ENCODE data around the gene PTBP1. TPM values are rescaled to one million over a fixed set of nuclear protein-coding genes. Genes with fewer than 3 reads are reported as not detected.

PTBP1 gene
- total and polyA plus RNA-seq, 9 of the 15 experiments (the other 6 are each of a cell fraction or from before 2014, with no cell fraction given) = 14.0 to 759 (median 234) TPM

DNA sequence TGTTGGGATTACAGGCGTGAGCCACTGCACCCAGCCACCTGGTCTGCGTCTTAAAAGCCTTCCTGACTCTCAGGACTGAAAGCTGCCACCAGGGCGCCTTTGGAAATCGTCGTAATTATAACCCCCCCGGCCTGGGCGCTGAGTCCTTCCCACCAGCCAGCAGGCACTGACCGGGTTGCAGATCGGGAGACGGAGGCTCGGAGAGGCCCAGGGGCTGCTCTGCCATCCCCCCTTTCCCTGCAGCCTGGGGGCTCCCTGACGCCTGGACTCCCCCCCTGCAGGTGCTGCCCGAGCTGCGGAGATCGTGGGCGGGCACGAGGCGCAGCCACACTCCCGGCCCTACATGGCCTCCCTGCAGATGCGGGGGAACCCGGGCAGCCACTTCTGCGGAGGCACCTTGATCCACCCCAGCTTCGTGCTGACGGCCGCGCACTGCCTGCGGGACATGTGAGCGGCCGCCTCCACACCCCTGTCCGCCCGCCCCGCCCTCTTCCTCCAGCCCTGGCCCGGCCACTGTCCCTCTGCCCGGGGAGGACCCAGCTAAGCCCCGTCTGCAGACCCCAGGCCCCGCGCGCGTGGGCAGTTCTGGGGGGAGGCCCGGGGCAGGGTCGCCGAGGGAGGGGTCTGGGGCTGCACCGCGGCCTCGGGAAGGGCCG, 46.1 kb downstream of the PTBP1 start (continued):
- no peak for TF ChIP-seq ATF1 (CRISPR knock-in tag; IDR thresholded peaks at IDR 0.05)
- TF ChIP-seq ATF1 (tag; IDR thresholded peaks at IDR 0.05) = 0 out of 2 replicates have a peak, but pooled peaks have one; percentile 8
- TF ChIP-seq, protein P1, sequence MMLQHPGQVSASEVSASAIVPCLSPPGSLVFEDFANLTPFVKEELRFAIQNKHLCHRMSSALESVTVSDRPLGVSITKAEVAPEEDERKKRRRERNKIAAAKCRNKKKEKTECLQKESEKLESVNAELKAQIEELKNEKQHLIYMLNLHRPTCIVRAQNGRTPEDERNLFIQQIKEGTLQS (IDR thresholded peaks at IDR 0.05) = no peak
- TF ChIP-seq, protein P1 (CRISPR knock-in tag; conservative IDR thresholded peaks at IDR 0.05) = no peak
- 0 out of 4 replicates have a peak, but pooled peaks of 1 of the 2 experiments have one; percentile 16 for TF ChIP-seq SRF (CRISPR knock-in tag; IDR thresholded peaks at IDR 0.05)
- peak; percentile 74 for TF ChIP-seq FIP1L1 (IDR thresholded peaks at IDR 0.05; ENCODE audit: low read depth, low read length, poor library complexity, severe bottlenecking)
- TF ChIP-seq CREB1 (IDR thresholded peaks at IDR 0.05) = no peak
- TF ChIP-seq CREB1 (CRISPR knock-in tag; IDR thresholded peaks at IDR 0.05) = peak; percentile 28; the same call in 1 of the 2 replicates
- no peak for TF ChIP-seq RBM39 (optimal IDR thresholded peaks at IDR 0.05; ENCODE audit: low read depth, low read length)
- no peak for TF ChIP-seq NEUROD1 (IDR thresholded peaks at IDR 0.05; ENCODE audit: borderline replicate concordance, low read depth, low read length, partially characterized antibody)
- TF ChIP-seq, protein P2, sequence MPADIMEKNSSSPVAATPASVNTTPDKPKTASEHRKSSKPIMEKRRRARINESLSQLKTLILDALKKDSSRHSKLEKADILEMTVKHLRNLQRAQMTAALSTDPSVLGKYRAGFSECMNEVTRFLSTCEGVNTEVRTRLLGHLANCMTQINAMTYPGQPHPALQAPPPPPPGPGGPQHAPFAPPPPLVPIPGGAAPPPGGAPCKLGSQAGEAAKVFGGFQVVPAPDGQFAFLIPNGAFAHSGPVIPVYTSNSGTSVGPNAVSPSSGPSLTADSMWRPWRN (IDR thresholded peaks at IDR 0.05; ENCODE audit: low read depth) = no peak
- TF ChIP-seq, protein P3, sequence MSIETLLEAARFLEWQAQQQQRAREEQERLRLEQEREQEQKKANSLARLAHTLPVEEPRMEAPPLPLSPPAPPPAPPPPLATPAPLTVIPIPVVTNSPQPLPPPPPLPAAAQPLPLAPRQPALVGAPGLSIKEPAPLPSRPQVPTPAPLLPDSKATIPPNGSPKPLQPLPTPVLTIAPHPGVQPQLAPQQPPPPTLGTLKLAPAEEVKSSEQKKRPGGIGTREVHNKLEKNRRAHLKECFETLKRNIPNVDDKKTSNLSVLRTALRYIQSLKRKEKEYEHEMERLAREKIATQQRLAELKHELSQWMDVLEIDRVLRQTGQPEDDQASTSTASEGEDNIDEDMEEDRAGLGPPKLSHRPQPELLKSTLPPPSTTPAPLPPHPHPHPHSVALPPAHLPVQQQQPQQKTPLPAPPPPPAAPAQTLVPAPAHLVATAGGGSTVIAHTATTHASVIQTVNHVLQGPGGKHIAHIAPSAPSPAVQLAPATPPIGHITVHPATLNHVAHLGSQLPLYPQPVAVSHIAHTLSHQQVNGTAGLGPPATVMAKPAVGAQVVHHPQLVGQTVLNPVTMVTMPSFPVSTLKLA (conservative IDR thresholded peaks at IDR 0.05) = 0 out of 4 replicates have a peak, but pooled peaks of 1 of the 2 experiments have one; percentile 22
- TF ChIP-seq, protein P4, sequence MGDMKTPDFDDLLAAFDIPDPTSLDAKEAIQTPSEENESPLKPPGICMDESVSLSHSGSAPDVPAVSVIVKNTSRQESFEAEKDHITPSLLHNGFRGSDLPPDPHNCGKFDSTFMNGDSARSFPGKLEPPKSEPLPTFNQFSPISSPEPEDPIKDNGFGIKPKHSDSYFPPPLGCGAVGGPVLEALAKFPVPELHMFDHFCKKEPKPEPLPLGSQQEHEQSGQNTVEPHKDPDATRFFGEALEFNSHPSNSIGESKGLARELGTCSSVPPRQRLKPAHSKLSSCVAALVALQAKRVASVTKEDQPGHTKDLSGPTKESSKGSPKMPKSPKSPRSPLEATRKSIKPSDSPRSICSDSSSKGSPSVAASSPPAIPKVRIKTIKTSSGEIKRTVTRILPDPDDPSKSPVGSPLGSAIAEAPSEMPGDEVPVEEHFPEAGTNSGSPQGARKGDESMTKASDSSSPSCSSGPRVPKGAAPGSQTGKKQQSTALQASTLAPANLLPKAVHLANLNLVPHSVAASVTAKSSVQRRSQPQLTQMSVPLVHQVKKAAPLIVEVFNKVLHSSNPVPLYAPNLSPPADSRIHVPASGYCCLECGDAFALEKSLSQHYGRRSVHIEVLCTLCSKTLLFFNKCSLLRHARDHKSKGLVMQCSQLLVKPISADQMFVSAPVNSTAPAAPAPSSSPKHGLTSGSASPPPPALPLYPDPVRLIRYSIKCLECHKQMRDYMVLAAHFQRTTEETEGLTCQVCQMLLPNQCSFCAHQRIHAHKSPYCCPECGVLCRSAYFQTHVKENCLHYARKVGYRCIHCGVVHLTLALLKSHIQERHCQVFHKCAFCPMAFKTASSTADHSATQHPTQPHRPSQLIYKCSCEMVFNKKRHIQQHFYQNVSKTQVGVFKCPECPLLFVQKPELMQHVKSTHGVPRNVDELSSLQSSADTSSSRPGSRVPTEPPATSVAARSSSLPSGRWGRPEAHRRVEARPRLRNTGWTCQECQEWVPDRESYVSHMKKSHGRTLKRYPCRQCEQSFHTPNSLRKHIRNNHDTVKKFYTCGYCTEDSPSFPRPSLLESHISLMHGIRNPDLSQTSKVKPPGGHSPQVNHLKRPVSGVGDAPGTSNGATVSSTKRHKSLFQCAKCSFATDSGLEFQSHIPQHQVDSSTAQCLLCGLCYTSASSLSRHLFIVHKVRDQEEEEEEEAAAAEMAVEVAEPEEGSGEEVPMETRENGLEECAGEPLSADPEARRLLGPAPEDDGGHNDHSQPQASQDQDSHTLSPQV (IDR thresholded peaks at IDR 0.05) = peak; percentile 50; the same call in 1 of the 2 replicates
- TF ChIP-seq BHLHE40 (IDR thresholded peaks at IDR 0.05; ENCODE audit: low read length) = 0 out of 2 replicates have a peak, but pooled peaks have one; percentile 16
- TF ChIP-seq, protein P5, sequence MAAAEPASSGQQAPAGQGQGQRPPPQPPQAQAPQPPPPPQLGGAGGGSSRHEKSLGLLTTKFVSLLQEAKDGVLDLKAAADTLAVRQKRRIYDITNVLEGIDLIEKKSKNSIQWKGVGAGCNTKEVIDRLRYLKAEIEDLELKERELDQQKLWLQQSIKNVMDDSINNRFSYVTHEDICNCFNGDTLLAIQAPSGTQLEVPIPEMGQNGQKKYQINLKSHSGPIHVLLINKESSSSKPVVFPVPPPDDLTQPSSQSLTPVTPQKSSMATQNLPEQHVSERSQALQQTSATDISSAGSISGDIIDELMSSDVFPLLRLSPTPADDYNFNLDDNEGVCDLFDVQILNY (CRISPR knock-in tag; IDR thresholded peaks at IDR 0.05) = 0 out of 2 replicates have a peak, but pooled peaks have one; percentile 28
- TF ChIP-seq, protein P6, sequence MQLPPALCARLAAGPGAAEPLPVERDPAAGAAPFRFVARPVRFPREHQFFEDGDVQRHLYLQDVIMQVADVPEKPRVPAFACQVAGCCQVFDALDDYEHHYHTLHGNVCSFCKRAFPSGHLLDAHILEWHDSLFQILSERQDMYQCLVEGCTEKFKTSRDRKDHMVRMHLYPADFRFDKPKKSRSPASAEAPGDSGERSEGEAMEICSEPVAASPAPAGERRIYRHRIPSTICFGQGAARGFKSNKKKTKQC (CRISPR knock-in tag; IDR thresholded peaks at IDR 0.05) = peak; percentile 62; the same call in 1 of the 2 replicates
- no peak for TF ChIP-seq ETS2 (tag; IDR thresholded peaks at IDR 0.05; ENCODE audit: borderline replicate concordance, poor library complexity, severe bottlenecking)

Data from K562 (cell line).